ENCODE measurements around the gene USP5.

DNA sequence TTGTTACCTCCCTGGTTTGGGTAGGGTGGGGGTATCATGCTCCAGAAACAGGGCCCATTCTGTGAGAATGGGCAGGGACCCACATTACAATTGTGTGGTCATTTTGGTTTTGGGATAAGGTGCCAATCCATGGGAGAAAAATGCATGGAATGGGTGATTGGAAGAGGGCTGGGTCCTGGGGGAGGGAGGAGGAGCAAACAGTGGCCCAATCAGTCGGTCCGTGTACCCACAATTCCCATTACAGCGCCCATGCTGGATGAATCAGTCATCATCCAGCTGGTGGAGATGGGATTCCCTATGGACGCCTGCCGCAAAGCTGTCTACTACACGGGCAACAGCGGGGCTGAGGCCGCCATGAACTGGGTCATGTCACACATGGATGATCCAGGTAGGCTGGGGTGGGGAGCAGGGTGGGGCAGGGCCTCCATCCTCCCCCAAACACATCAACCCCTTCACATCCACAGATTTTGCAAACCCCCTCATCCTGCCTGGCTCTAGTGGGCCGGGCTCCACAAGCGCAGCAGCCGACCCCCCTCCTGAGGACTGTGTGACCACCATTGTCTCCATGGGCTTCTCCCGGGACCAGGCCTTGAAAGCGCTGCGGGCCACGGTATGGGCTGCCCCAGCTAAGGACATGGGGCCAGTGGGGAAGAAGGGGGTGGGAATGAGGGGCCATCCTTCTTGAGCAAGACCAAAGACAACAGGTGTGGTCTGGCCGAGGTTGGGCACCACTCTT, 11.8 kb downstream of the USP5 start:
- TF ChIP-seq, protein P1, sequence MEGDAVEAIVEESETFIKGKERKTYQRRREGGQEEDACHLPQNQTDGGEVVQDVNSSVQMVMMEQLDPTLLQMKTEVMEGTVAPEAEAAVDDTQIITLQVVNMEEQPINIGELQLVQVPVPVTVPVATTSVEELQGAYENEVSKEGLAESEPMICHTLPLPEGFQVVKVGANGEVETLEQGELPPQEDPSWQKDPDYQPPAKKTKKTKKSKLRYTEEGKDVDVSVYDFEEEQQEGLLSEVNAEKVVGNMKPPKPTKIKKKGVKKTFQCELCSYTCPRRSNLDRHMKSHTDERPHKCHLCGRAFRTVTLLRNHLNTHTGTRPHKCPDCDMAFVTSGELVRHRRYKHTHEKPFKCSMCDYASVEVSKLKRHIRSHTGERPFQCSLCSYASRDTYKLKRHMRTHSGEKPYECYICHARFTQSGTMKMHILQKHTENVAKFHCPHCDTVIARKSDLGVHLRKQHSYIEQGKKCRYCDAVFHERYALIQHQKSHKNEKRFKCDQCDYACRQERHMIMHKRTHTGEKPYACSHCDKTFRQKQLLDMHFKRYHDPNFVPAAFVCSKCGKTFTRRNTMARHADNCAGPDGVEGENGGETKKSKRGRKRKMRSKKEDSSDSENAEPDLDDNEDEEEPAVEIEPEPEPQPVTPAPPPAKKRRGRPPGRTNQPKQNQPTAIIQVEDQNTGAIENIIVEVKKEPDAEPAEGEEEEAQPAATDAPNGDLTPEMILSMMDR (IDR thresholded peaks at IDR 0.05) = no peak
- TF ChIP-seq POLR2A (IDR thresholded peaks at IDR 0.05) = no peak

All from esophagus squamous epithelium (tissue), 4 donors.